Amniotic stem cell (primary cell): ENCODE results near the gene APOM.

Source experiments
- DNase-seq: peaks from one replicate; lab custom pipeline; 2025; lab: John Stamatoyannopoulos, UW

Gene APOM

DNA sequence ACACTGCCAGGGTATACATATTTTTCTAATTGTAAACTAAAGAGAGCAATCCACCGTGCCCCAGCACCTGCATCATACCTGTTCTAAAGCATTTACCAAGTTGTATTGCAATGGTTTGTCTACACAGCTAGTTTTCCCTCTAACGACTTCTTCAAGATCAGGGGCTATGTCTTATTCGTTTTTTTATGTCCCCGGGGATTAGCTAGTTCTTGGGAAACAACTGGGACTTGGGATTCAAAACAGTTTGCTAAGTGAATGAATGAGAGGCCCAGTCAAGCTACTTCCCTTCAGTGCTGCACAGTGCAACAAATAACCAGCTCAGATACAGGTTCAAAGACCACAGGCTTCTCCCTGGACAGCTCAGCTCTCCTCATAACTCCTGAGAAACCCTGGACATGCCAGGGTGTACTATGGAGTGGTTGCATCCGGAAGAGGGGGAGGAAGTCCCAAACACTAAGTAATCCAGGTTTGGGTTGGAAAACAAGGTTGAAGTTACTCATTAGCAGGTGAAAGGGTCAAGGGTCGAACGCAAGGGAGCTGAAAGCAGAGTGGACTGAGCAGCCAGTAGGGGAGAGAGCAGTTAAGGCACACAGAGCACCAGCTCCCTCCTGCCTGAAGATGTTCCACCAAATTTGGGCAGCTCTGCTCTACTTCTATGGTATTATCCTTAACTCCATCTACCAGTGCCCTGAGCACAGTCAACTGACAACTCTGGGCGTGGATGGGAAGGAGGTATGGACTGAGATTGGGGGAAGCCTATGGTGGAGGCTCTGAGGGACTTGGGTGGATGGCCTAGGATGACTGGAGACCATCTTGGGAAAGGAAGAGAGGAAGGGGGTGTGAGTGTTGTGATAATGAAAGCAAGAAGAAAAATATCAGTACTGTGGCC, at the start of gene APOM:
APOM (plus strand) TSS at position 546 of the 889 bp plus-strand sequence; CDS start at position 619, 73 bp downstream.
- no peak for DNase-seq

DNA sequence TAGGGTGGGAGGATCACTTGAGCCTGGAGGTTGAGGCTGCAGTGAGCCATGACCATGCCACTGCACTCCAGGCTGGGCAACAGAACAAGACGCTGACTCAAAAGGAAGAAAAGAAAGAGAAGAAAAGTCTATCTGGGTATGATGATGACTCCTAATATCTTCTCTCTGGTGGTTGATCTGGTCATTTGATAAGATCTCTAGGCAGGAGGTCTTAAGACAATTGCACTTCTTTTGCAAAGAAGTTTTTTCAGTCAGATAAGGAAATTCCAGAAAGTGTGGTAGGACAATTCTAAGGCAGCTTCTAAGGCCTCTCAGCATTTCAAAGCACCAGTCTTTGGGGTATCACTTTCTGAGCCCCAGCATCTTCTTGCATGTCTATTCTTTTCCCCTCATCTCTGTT, 48.4 kb upstream of the APOM start:
- DNase-seq: no peak

DNA sequence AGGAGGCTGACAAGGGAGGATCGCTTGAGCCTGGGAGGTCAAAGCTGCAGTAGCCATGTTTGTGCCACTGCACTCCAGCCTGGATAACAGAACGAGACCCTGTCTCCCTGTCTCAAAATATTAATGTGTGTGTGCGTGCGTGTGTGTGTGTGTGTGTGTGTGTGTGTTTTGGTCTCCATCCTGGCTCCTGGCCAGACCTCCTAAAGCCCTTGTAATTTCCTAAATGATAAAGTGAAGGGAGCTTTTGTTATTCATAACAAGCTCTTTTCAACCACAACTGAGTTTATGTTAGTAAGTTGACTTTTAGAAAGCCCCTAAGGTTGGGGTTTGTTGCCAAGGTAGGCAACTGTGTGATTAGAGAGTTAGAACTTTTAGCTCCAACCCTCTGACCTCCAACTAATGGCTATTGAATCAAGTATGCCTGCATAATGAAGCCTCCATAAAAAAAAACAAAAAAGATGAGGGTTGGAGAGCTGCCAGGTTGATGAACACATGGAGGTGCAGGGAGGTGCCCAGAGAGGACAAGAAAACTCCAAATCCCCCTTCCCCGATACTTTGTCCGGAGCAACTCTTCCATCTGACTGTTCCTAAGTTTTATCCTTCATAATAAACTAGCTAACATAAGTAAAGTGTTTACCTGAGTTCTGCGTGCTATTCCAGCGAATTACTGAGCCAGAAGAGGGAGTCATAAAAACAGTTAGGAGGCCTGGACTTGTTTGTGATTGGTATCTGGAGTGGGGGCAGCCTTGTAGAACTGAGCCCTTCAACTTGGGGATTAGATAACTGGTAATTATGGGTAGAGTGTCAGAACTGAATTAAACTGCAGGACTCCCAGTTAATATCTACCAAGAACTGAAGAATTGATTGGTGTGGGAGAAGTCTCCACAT, 45.9 kb upstream of the APOM start:
- DNase-seq: no peak

- DNase-seq: no peak
Measured at GRCh38 chr6:31610968-31611367, 44.7 kb upstream of the APOM start.

GRCh38 chr6:31614075-31614619, 41.5 kb upstream of the APOM start:
- no peak for DNase-seq

DNA sequence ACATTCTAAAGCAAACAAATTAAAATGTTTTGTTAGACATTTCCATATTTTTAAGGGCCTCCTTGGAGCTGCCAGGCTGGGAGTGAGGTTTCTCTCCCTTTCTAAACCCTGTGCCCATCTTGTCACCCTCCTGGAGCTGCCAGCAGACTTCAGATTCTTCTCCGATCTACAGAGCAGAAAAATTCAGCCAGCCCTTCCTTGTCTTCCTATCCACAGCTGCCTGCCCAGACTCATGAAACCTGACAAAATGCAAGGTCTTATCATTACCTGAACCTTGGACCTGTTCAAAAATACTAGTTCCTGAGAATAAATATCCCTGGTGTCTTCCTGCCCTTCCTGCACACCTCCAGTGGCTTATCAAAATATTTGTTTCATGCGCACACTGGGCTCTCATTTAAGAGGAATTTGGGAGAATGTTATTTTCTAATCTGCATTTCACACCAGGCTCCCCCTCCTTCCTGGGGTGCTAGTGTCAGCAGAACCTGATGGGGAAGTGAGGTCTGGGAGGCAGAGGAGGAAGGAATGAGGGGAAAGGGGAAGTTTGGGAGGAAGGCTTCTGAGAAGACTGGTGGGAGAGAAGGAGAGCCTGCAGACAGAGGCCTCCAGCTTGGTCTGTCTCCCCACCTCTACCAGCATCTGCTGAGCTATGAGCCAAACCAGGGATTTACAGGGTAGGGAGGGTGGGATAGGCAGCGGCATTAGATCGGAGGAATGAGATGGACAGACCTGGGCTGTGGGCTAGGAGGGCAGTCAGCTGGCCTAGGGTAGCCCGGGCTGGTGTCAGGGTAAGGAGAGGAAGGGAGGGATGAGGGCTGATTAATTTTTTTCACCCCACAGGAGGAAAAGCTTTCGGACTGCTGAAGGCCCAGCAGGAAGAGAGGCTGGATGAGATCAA, 40.8 kb upstream of the APOM start, which contains the start of gene AIF1:
AIF1 (plus strand) TSS at position 551 of the 895 bp plus-strand sequence; CDS start at position 647, 96 bp downstream.
- DNase-seq: no peak

DNA sequence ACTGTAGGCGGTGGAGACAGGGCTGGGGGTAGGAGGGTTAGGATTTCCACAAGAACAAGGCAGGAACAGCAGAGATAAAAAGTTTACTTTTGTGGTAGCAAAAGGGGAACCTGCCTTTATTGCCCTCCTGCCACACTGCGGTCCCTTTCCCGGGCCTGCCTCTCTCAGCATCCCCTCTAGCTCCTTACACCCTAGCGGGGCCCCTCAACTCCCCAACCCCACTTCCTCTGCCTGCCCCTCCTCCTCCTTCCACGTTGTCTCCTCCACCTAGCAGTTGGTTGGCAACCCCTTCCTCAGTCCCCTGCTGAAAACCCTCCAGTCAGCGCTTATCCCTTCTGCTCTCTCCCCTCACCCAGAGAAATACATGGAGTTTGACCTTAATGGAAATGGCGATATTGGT, 39.9 kb upstream of the APOM start:
- DNase-seq: no peak

DNA sequence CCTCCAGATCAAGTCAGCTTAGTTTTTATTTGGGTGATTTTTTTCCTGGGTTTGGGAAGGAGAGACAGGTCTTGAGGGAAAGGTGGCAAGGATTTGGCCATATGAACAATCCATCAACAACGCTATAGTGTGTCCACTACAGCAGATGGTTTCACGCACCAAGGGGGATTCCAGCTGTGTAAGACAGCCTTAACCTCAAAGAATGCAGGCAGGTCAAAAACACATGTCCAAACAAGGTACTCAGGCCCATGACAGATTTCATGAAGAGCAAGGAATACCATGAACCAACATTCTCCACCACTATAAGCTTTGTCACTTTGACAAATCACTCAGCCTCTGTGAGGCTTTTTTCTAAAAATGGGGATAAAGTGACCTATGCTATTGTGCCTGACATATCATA, 38.7 kb upstream of the APOM start:
- no peak for DNase-seq

DNA sequence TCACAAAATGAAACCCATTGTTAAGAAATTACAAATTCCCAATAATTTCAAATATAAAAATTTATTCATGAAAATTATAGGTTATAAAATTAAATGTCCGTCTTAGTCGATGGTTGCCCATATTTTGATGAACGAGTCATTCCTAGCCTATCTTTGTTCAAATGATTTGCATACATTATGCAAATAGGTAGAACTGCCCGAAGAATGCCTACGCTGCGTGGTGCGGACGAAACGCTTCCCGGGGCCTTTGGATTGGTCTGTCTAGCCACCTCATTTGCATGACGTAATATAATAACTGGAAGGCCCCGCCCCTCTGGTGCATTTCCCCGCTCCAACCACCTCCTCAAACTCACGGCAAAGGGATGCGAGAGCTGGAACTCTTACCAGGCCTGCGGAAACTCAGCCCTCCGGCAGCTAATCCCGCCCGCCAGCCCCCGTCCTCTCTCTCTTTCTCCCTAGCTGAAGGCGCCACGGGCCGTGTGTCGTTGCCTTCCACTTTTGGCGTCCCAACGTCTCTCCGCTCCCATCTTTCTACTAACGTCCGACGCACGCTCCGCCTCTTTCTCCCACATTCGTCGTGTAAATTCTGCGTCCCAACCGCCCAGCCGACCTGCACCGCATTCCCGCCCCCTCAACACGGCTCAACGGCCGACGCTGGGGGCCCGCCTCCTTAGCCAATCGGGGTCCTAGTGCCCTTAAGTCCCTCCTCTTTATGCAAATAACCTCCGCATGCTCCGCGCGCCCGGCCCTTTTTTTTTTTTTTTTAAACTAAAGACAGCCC, 35.7 kb upstream of the APOM start:
- DNase-seq: peak; percentile 99

GRCh38 chr6:31620586-31621319, 34.9 kb upstream of the APOM start, which contains the start of gene PRRC2A:
Gene PRRC2A (plus strand): TSS chr6:31620715. CDS start chr6:31622790, 2,075 bp downstream.
- DNase-seq: no peak

DNA sequence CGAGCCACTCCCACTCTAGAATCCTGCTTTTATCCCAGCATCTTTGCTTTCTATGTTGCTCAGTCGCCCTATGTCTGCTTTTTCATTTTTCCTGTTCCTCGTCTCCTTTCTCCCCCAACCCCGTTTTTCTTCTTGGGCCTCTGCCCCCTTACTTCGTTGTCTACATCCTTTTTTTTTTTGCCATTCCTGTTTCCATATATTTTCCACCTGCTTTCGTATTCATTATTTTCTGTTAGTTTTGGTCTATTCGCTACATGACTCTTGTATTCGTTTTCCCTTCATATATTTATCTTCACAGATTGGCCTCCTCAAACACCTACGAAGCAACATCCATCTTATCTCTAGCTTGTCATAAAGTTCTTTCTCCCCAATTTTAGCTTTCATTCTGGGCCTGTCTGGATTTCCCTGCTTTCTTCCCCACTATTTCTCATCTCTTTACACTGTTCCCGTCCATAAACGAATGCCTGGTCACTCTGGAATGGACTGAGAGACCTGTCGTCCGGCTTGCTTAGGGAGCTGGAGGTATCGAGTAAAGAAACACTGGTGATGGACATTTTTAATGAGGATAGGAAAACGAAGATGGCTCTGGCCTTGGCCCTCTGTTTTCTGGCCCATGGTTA, 34.3 kb upstream of the APOM start:
- DNase-seq: no peak

DNA sequence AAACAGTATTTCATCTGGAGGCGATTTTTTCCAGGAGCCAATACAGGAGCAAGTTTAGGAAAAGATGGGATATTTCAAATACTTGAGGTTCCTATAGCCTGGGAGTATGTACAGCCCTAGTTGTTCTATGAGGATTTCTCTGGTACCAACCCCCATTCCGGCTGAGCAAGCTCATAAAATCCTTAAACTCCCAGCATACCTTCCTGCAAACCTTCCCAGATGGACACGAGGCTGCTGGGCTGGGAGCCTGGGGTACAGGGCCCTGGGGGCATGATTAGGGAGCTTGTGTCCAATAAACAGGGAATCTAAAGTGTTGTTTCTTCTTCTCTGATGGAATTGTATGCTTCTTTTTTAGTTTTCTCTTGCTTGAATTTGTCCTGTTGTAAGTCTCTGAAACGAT, 33.7 kb upstream of the APOM start:
- no peak for DNase-seq

- DNase-seq: no peak
Measured at GRCh38 chr6:31622684-31623091, 33.0 kb upstream of the APOM start.

DNA sequence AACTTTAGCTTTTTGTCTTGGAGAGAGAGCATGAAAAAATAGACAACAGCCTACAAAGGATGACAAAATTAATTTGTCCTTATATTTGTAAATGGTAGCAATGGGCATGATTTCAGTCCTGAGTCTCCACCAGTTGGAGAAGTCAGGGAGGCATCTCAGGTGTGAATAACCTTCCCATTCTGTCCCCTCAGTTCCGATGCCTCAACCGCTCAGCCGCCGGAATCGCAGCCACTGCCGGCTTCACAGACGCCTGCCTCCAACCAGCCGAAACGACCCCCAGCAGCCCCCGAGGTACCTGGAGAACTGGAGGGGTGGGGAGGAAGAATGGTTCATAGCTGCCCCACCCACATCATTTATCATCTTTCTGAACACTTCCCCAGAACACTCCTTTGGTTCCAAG, 31.6 kb upstream of the APOM start:
- no peak for DNase-seq

DNA sequence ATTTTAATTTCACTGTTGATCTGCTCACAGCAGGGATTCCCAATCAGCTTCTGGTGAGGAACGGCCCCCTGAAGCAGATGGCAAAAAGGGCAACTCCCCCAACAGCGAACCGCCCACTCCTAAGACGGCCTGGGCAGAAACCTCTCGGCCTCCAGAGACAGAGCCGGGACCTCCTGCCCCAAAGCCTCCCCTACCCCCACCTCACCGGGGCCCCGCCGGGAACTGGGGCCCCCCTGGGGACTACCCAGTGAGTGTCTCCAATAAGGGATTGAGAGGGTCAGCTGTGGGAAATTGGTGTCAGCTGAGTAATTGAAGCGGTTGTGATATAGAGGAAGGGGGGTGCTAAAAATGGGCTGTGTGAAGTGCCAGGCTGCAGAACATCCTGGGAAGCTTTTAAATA, 28.7 kb upstream of the APOM start:
- DNase-seq: no peak

DNA sequence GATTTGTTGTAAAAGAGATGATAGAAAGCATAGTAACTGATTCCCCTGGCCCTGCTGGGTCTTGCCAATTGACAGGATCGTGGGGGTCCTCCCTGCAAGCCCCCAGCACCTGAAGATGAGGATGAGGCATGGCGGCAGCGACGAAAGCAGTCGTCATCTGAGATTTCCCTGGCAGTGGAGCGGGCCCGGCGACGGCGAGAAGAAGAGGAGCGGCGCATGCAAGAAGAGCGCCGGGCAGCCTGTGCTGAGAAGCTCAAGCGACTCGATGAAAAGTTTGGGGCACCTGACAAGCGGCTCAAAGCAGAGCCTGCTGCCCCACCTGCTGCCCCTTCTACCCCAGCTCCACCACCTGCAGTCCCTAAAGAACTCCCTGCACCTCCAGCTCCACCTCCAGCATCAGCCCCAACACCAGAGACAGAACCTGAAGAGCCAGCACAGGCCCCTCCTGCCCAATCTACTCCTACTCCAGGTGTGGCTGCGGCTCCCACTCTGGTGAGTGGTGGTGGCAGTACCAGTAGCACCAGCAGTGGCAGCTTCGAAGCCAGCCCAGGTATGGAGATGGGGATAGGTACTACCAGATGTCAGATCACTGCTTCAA, 27.9 kb upstream of the APOM start:
- no peak for DNase-seq

GRCh38 chr6:31629014-31629413, 26.7 kb upstream of the APOM start:
- no peak for DNase-seq

GRCh38 chr6:31630177-31630934, 25.3 kb upstream of the APOM start:
- no peak for DNase-seq
